WTC11 (cell line): Measurements from ENCODE around the gene CAST. TPM values are rescaled to one million over a fixed set of nuclear protein-coding genes. Genes with fewer than 3 reads are reported as not detected.

ENCODE experiments used
- ATAC-seq: fragments of 200-7000 bp; cut with Tn5 transposase; 2 replicates; pipeline ENCODE4 v1.10.0; 2021; ENCODE audit warnings: mild to moderate bottlenecking, moderate library complexity
- CTCF ChIA-PET: fragments of 300-600 bp; sonication (Branson Sonifier 250); formaldehyde crosslinking; loops from one replicate; lab custom pipeline; 2021; ENCODE audit warnings: antibody characterized with exemption; lab: Charles Lee
- POLR2A ChIA-PET: fragments of 350-600 bp; sonication (Branson Sonifier 250); formaldehyde crosslinking; loops from one replicate; lab custom pipeline; 2021; ENCODE audit warnings: antibody characterized with exemption; lab: Charles Lee
- DNase-seq: peaks from one replicate; pipeline ENCODE4 v3.0.0; 2021; ENCODE audit warnings: low spot score
- H3K27ac Mint-ChIP-seq: 2 replicates; pipeline ENCODE4 v1.8.0; 2021; ENCODE audit warnings: mixed read lengths
- H3K27me3 Mint-ChIP-seq: 2 replicates; pipeline ENCODE4 v1.8.0; 2021; ENCODE audit warnings: low read depth, mild to moderate bottlenecking, moderate library complexity, mixed read lengths
- H3K36me3 Mint-ChIP-seq: 2 replicates; pipeline ENCODE4 v1.8.0; 2021; ENCODE audit warnings: mixed read lengths
- H3K4me1 Mint-ChIP-seq: 2 replicates; pipeline ENCODE4 v1.8.0; 2022; ENCODE audit warnings: mixed read lengths
- H3K4me3 Mint-ChIP-seq: 2 replicates; pipeline ENCODE4 v1.8.0; 2021; ENCODE audit warnings: mild to moderate bottlenecking, moderate library complexity, mixed read lengths
- H3K9me3 Mint-ChIP-seq: 2 replicates; pipeline ENCODE4 v1.8.0; 2021; ENCODE audit warnings: mixed read lengths
- ATF6 ChIP-seq: sonication (generic); formaldehyde crosslinking; IDR thresholded peaks from 2 replicates; pipeline ENCODE4 v1.8.1; 2023; ENCODE audit warnings: mild to moderate bottlenecking, missing genetic modification reagents
- CDX4 ChIP-seq: fragments of 250-450 bp; sonication (Bioruptor Pico); IDR thresholded peaks from 2 replicates; pipeline ENCODE4 v1.9.0; 2021; ENCODE audit warnings: moderate library complexity, mild to moderate bottlenecking, inconsistent platforms, borderline replicate concordance
- ETV6 ChIP-seq: sonication (generic); formaldehyde crosslinking; IDR thresholded peaks from 2 replicates; pipeline ENCODE4 v1.8.1; 2022; ENCODE audit warnings: mild to moderate bottlenecking, missing genetic modification reagents
- HMGA2 ChIP-seq: fragments of 250-450 bp; sonication (Bioruptor Pico); IDR thresholded peaks from 2 replicates; pipeline ENCODE4 v1.4.0; 2021; ENCODE audit warnings: mild to moderate bottlenecking, moderate library complexity
- HMGXB4 ChIP-seq: sonication (generic); formaldehyde crosslinking; IDR thresholded peaks from 2 replicates; pipeline ENCODE4 v1.8.1; 2023; ENCODE audit warnings: mild to moderate bottlenecking, moderate library complexity, missing genetic modification reagents
- JAZF1 ChIP-seq: fragments of 250-450 bp; sonication (Bioruptor Pico); IDR thresholded peaks from 2 replicates; pipeline ENCODE4 v1.9.0; 2021; ENCODE audit warnings: moderate library complexity, mild to moderate bottlenecking, inconsistent platforms
- NFYB ChIP-seq: sonication (generic); formaldehyde crosslinking; conservative IDR thresholded peaks from 2 replicates; pipeline ENCODE4 v1.8.0; 2022; ENCODE audit warnings: low read depth, missing genetic modification reagents
- NR1H2 ChIP-seq: sonication (generic); formaldehyde crosslinking; IDR thresholded peaks from 2 replicates; pipeline ENCODE4 v1.9.0; 2021; ENCODE audit warnings: mild to moderate bottlenecking, moderate library complexity, missing genetic modification reagents
- OVOL2 ChIP-seq: fragments of 250-450 bp; sonication (Bioruptor Pico); IDR thresholded peaks from 2 replicates; pipeline ENCODE4 v1.9.0; 2021; ENCODE audit warnings: mild to moderate bottlenecking, borderline replicate concordance
- PRRX2 ChIP-seq: fragments of 250-450 bp; sonication (Bioruptor Pico); IDR thresholded peaks from 2 replicates; pipeline ENCODE4 v1.8.0; 2021; ENCODE audit warnings: mild to moderate bottlenecking
- TCF7 ChIP-seq: sonication (generic); formaldehyde crosslinking; IDR thresholded peaks from 2 replicates; pipeline ENCODE4 v1.8.0; 2022; ENCODE audit warnings: mild to moderate bottlenecking, low read depth, missing genetic modification reagents, moderate library complexity
- ZNF232 ChIP-seq: sonication (generic); formaldehyde crosslinking; IDR thresholded peaks from 2 replicates; pipeline ENCODE4 v1.8.0; 2022; ENCODE audit warnings: mild to moderate bottlenecking, missing genetic modification reagents
- ZNF317 ChIP-seq: sonication (generic); formaldehyde crosslinking; IDR thresholded peaks from 2 replicates; pipeline ENCODE4 v1.8.1; 2023; ENCODE audit warnings: low read depth, mild to moderate bottlenecking, moderate library complexity, missing genetic modification reagents, borderline replicate concordance
- ZNF671 ChIP-seq: fragments of 250-450 bp; sonication (Bioruptor Pico); IDR thresholded peaks from 2 replicates; pipeline ENCODE4 v1.8.0; 2021; ENCODE audit warnings: mild to moderate bottlenecking
- total RNA-seq: library from RNA; stranded (reverse); gene quantifications from 3 replicates; pipeline ENCODE4 v1.2.3, GENCODE V29; 2021
- TF ChIP-seq, protein P1 (sequence below): sonication (generic); formaldehyde crosslinking; IDR thresholded peaks from 2 replicates; pipeline ENCODE4 v1.8.1; 2022; ENCODE audit warnings: missing genetic modification reagents, borderline replicate concordance
- TF ChIP-seq, protein P2 (sequence below): fragments of 250-450 bp; sonication (Bioruptor Pico); IDR thresholded peaks from 2 replicates; pipeline ENCODE4 v2.1.2; 2022; ENCODE audit warnings: mild to moderate bottlenecking, moderate library complexity

The CAST gene
- total RNA-seq, 1 experiment from 2014 or later = 40.0 TPM

DNA sequence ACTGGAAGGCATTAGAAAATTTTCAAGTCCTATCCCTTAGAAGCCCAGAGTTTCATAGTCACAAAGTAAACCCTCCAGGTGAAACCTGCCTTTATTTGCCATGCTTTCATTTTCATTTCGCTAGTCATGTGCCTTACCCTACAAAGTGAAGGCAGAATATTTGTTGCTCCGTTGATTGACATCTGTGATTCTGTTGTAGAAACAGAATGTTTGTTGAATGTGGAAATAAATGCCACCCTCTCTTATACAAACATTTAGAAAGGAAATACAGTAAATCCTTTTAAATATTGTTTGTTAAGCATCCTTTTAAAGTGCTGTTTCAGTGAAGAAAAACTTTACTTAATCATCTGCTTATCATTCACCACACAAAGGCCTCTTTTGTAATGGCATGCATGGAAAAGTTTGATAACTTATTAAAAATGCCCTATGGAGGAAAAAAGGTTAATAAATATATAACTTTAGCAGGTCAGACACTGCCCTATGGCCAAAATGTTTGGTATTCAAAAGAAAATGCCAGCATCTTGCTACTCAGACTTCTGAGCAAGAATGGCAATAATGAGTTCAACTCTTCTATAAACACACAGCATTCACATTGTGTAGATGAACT, 34.3 kb upstream of the CAST start (continued):
- no peak for TF ChIP-seq HMGXB4 (CRISPR knock-in tag)
- TF ChIP-seq, protein P1, sequence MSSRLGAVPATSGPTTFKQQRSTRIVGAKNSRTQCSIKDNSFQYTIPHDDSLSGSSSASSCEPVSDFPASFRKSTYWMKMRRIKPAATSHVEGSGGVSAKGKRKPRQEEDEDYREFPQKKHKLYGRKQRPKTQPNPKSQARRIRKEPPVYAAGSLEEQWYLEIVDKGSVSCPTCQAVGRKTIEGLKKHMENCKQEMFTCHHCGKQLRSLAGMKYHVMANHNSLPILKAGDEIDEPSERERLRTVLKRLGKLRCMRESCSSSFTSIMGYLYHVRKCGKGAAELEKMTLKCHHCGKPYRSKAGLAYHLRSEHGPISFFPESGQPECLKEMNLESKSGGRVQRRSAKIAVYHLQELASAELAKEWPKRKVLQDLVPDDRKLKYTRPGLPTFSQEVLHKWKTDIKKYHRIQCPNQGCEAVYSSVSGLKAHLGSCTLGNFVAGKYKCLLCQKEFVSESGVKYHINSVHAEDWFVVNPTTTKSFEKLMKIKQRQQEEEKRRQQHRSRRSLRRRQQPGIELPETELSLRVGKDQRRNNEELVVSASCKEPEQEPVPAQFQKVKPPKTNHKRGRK (CRISPR knock-in tag) = no peak
- TF ChIP-seq TCF7 (CRISPR knock-in tag) = no peak
- no peak for TF ChIP-seq OVOL2 (CRISPR knock-in tag)
- no peak for TF ChIP-seq JAZF1 (CRISPR knock-in tag)
- TF ChIP-seq, all 79 proteins: peak for 0

GRCh38 chr5:96628406-96628805, 33.8 kb upstream of the CAST start:
- H3K4me1 Mint-ChIP-seq = peaks cover 17% of the 10 kb centered on the region
- POLR2A ChIA-PET = no interaction called here
- TF ChIP-seq HMGA2 (CRISPR knock-in tag) (no peak), CDX4 (CRISPR knock-in tag) (no peak), PRRX2 (CRISPR knock-in tag) (no peak), ATF6 (CRISPR knock-in tag) (no peak), ETV6 (CRISPR knock-in tag) (no peak), ZNF317 (CRISPR knock-in tag) (no peak), NR1H2 (CRISPR knock-in tag) (no peak), ZNF671 (no peak), NFYB (CRISPR knock-in tag) (no peak), ZNF232 (CRISPR knock-in tag) (no peak)
- TF ChIP-seq, protein P2, sequence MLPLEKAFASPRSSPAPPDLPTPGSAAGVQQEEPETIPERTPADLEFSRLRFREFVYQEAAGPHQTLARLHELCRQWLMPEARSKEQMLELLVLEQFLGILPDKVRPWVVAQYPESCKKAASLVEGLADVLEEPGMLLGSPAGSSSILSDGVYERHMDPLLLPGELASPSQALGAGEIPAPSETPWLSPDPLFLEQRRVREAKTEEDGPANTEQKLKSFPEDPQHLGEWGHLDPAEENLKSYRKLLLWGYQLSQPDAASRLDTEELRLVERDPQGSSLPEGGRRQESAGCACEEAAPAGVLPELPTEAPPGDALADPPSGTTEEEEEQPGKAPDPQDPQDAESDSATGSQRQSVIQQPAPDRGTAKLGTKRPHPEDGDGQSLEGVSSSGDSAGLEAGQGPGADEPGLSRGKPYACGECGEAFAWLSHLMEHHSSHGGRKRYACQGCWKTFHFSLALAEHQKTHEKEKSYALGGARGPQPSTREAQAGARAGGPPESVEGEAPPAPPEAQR = no peak
- TF ChIP-seq, all 79 proteins: peak for 0

DNA sequence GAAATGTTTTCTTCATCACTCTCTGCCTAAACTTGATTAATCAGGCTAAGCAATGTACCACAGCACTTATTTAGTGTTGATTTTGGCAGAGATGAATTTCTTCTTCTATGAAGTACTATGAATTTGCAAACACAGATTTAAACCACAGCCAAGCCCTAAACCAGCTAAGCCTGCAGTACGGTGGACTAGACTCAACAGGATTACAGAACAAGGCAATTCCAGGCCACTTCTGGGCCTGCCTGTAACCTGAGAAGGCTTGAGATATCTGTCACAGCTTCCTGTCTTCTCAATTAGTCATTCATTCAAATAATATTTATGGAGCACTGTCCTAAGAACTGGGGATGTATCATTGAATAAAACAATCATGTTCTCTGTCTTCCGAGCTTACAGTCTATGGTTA, 32.4 kb upstream of the CAST start:
- TF ChIP-seq HMGXB4 (CRISPR knock-in tag) = no peak
- TF ChIP-seq ETV6 (CRISPR knock-in tag) = no peak
- ATAC-seq (no peak), DNase-seq (no peak)
- CTCF ChIA-PET = interaction anchor here (0.9 kb wide), 1 partner anchor 32 kb away, joined by 3 read pairs; the partner anchor contains the start of gene CAST
- no peak overlapping the region for H3K4me3 Mint-ChIP-seq
- H3K27ac Mint-ChIP-seq = no peak overlapping the region
- H3K9me3 Mint-ChIP-seq = no peaks in the 10 kb centered on the region
- no peaks in the 10 kb centered on the region for H3K36me3 Mint-ChIP-seq
- H3K4me1 Mint-ChIP-seq = peaks cover 19% of the 10 kb centered on the region
- H3K27me3 Mint-ChIP-seq = no peaks in the 10 kb centered on the region
- POLR2A ChIA-PET = no interaction called here

More at GRCh38 chr5:96628406-96628805, 33.8 kb upstream of the CAST start:
- H3K9me3 Mint-ChIP-seq = no peaks in the 10 kb centered on the region
- H3K4me3 Mint-ChIP-seq = no peak overlapping the region
- H3K36me3 Mint-ChIP-seq = no peaks in the 10 kb centered on the region
- H3K27ac Mint-ChIP-seq = no peak overlapping the region
- no peaks in the 10 kb centered on the region for H3K27me3 Mint-ChIP-seq
- ATAC-seq (no peak), DNase-seq (no peak)
- CTCF ChIA-PET = no interaction called here
